GM08714 (cell line): ENCODE measurements around the gene PDZRN4.

ENCODE experiments used
- H3K4me3 ChIP-seq: fragments of 200-500 bp; sonication (Bioruptor generic); 2 replicates; pipeline ENCODE4 v1.5.1; 2014; ENCODE audit warnings: mild to moderate bottlenecking, low read length, inconsistent platforms
- ZNF274 ChIP-seq: IDR thresholded peaks from 2 replicates; pipeline ENCODE4 v1.6.1; 2012; ENCODE audit warnings: mild to moderate bottlenecking, low read depth, low read length

The PDZRN4 gene

DNA sequence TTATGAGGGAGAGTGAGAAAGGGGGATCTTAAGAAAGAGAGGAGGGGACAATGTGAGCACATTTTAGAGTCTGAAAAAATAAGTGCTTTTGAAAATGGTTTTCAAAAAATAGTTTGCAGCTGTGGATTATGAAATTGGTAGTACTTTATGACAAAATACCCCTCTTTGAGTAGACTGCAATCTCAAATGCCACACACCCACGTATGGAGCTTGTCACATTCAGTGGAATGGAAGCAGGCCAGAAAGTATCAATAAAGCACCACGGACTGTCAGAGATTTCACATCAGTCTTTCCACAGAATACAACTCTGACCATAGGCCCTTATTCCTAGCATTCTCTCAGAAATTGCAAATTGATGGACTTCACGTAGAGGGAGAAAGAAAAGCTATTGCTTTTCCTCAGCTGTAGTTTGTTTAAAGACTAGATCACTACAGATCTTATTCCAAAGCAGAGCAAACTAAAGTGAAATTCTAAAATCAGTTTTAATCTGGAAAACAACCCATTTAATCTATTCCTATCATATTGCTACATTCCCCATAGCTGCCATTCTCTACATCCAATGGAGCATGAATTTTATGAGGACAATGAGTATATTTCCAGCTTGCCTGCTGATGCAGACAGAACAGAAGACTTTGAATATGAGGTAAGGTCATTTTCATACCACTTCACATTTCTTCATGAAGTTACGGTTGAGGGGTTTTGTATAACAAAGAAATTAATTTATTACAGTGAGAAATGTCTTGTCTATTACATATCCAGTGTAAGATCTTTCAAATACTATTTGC is 321.3 kb downstream of the PDZRN4 start:
- no peak overlapping the region for H3K4me3 ChIP-seq
- TF ChIP-seq ZNF274: no peak

DNA sequence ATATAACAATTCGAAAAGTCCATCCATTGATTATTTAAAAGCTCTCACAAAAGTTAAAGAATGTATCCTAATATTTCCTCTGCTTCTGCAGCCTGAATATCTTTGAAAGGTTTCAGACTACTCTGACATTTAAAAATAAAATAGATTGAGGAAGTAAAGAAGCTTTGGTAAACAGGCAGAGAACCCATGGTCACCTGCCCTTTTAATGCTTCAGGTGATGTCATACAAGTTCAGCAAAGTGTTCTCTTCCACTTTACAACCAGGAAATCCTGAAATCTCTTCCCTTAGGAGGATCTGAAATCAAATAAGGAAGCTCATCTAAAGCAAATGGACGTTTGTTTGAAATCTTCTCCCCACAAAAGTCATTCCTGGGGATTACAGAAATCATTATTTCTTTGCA is 322.4 kb downstream of the PDZRN4 start:
- no peak for TF ChIP-seq ZNF274
- no peak overlapping the region for H3K4me3 ChIP-seq

DNA sequence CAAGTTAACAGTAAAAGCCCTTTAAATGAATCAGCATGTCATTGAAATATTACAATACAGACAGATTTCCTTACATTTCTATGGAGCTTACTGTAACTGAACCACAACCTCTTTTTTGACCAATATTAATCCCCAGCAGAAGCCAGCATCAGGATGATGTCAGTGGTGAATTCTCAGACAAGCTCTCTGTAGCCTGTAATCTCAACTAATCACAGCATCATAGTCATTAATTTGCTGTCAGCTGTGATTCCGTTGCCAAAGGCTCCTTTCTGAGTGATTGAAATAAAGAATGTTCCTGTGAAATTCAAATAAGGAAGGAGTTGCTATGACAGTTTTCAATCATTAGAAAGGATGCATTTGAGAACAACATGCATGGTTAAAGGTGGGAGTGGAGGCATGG is 323.1 kb downstream of the PDZRN4 start:
- TF ChIP-seq ZNF274: no peak
- no peak overlapping the region for H3K4me3 ChIP-seq

DNA sequence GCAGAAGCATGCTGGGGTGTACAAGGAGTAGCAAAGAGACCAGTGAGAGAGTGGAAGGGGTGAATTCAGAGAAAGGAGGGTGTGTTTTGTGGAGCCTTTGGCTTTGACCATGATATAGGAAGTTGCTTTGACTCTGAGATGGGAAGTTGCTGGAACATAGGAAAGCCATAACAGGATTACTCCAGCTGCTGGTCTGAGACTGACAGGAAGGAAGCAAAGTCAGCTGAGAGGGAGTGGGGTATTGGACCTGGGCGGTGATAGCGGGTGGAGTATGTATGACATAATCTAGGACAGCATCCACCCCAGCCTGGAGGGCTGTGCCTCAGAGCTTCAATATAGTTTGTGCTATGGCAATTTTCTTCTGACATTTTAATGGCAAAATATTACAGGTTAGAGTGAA is 324.4 kb downstream of the PDZRN4 start:
- no peak for TF ChIP-seq ZNF274
- H3K4me3 ChIP-seq: no peak overlapping the region

DNA sequence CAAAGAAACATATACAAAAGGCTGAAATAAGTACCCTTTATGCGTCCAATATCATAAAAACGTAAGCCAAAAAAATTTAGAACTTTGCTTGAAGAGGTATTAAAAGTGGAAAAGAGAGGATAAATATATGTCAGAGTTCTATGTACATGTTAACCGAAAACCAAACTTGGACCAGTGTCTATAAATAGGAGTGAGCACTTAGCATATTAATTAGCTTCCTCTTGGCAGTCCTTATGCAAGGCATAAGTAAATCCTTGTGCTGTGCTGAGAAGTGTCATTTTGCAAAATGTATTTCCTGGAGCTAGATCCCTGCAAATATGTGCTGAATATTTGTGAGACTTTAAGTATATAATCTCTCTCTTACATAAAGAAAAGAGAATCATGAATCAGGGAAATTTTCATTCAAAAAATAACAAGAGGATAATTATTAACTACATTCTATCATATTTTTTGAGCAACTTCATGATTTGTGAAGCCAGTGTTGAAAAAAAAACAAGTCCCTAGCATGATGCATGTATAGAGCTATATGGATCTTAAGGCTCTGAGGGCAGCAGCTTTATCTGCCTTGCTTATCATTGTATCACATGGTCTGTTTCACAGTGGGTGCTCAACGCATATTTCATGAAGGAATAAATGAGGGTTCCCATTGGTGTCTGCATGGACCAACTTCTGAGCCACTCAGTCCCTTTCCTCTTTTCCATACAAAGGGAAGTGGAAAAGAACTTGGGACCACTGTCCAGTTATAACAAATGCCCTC is 326.1 kb downstream of the PDZRN4 start:
- no peak for TF ChIP-seq ZNF274
- no peak overlapping the region for H3K4me3 ChIP-seq

DNA sequence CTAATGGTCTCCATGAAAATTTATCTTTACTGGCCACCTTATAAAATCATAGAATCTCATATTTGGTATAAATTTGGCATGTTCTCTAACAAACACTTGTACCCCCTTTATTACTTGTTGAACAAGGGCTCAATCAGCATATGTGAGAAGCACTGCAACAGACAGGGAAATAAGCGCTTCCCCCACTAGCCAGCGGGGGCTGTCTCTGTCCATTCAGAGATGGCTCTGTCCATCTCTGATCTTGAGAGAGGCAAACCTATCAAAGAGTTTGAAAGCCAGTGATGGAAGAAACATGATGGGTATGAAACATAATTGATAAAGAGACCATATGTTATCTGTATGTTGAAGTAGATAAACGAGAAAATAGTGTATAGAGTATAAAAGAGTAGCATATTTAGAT is 326.8 kb downstream of the PDZRN4 start:
- no peak for TF ChIP-seq ZNF274
- H3K4me3 ChIP-seq: no peak overlapping the region

DNA sequence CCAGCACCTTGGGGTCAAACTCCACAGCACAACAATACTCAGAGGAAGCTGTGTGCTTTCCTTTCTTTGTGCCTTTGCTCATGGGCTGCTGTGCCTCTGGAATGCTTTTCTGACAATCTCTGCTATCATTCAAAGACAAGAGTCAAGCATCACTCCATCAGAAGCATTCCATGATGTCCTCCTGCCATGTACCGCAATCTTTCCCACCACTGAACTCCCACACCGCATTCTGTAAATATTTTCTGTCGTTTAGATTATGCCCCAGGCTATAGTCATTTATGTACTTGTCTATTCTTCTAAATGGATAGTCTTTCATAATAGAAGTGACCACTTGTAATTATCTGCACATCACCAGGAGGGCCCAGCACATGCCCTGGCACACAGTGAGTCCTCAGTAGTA is 327.8 kb downstream of the PDZRN4 start:
- no peak overlapping the region for H3K4me3 ChIP-seq
- TF ChIP-seq ZNF274: no peak

DNA sequence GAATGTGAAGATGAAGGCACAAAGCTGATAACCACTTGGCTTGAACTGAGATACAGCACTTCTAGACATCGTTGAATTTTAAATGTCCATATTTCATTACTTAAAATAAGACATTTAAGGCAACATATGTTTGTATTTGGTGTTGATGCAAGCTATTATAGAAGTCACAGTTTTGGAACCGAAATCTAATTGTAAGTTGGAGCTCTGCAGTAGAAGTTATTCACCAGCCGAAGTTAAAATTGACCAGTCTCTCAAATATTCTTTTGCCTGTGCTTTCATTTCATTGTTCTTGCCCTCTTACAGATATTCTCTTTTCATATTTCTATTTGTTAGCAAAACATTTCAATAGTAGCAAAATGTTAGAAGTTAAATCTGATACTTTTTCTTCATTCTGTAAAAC is 332.7 kb downstream of the PDZRN4 start:
- no peak overlapping the region for H3K4me3 ChIP-seq
- TF ChIP-seq ZNF274: no peak

DNA sequence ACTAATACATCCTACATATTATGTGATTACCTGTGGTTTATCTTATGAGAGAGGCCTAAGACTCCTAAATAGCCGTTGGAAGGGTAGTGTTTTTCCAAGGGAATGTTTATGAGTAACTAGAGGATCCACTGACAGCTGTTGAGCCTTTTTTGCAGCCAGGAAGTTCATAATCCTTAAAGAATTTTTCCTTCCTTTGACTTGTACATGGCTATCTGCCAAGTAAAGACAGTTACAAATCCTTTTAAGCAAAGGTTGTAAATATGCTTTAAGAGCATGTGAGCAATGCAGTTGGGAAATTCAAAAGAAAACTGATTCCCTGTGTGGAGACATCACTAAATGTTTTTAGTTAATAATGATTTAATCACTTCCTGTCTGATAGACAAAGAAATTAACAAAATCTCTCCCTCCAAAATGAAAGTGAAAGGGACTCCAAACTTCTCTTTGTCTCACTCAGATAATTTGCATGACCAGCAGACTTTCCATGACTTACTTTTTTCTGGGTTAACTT is 333.8 kb downstream of the PDZRN4 start:
- H3K4me3 ChIP-seq: no peak overlapping the region

DNA sequence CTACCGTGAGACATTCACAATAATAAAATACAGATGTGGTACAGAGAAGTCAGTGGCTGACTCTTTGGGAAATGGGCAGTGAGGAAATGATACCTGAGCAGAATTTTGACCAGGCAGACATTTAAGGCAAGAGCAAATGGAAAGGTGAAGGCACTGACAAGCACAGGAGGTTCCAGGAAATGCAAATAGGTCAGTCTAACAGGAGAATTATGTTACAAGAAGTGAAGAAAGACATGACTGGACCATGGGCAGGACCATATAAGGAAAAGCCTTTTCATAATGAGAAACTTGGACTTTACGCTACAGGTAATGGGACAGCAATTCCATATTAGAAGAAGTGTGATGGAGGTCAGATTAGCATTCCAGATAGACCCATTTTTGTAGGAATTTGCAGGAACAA is 338.9 kb downstream of the PDZRN4 start:
- no peak for TF ChIP-seq ZNF274
- no peak overlapping the region for H3K4me3 ChIP-seq

More for the DNA sequence above, 333.8 kb downstream of the PDZRN4 start:
- no peak for TF ChIP-seq ZNF274

DNA sequence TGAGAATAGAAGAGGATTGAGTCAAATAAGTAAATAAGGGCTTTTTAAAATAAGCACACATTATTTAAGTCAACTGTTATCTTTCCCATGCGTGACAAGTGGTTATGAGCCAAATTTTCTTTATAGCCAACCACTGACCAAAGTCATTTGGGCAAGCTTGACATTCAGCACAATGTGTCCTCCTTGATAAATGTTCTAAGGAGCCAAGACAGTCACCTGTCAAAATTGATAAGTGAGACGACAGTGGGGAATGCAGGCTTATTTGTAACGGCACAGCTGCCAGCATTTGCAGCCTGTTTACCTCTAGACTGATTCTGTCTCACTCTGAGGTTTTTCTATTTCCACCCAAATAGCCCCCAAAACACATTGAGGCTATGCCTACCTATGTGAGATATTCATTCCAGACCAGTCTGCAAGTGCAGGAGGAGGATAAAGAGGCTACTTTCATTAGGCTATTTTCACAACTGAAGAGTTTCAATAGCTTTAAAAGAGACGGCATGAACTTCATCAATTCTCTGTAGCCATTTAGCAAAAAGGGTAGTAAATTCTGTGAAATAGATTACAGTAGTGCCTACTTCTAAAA is 339.5 kb downstream of the PDZRN4 start:
- no peak for TF ChIP-seq ZNF274
- no peak overlapping the region for H3K4me3 ChIP-seq

DNA sequence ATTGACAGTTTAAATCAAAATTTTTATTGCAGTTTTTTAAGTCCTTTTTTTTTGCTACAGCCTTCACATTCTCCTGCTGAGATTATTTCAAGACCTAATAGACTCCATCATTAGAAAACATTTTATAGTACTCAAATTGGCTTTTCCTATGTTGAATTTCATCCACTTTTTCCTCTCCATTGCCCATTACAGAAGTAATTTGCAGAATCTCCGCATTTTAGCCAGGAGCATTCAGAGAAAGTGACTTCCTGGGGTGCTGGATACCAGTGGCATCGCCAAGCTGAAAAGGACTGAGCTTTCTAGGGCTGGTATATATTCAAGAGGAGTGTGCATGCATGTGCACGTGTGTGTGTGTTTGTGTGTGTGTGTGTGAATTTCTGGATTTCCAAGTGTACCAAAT is 340.8 kb downstream of the PDZRN4 start:
- TF ChIP-seq ZNF274: no peak

DNA sequence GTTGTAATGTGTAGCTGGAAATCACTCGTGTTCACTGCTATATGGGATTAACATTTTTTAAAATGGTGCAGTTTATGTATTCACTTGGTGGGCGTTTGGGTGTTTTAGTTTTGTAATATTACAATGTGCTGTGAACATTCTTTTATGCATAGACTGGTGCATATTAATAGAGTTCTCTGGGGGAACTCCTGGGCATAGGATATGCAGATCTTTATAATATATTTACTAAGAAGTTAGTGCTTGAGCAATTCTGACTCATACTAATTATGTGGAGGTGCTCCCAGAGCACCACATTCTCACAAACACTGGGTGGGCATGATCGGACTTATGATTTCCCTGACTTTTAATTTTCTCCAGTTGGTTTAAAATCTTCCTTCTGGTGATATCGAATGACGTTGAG is 342.3 kb downstream of the PDZRN4 start:
- H3K4me3 ChIP-seq: no peak overlapping the region

More for the DNA sequence above, 340.8 kb downstream of the PDZRN4 start:
- H3K4me3 ChIP-seq: no peak overlapping the region

DNA sequence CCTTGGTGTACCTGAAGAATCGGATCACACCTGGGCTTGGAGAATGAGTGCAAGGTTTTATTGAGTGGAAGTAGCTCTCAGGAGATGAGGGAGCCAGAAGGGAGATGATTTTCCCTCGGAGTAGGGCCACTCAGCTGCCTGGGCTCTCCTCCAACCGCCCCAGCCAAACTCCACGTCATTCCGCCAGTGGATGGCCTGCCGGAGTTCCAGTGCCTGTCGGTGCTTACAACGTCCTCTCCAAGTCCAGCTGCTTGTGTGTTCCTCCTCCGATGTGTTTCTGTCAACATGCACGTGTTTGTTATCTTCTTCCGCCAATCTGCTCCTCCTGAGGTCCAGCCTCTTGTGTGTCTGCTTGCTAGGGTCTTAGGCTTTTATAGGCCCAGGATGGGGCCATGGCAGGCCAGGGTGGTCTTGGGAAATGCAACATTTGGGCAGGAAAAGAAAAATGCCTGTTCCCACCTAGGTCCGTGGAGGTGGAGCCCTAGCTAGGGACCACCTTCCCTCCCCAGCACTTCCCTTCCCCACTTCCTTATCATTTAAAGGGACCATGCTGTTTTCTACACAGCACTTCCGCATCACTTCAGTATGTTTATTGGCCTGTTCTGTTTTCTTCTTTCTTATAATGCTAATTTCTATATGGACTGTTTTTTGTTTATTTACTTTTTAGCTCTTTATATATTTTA is 343.2 kb downstream of the PDZRN4 start:
- H3K4me3 ChIP-seq: no peak overlapping the region
- TF ChIP-seq ZNF274: no peak

More for the DNA sequence above, 342.3 kb downstream of the PDZRN4 start:
- TF ChIP-seq ZNF274: no peak

DNA sequence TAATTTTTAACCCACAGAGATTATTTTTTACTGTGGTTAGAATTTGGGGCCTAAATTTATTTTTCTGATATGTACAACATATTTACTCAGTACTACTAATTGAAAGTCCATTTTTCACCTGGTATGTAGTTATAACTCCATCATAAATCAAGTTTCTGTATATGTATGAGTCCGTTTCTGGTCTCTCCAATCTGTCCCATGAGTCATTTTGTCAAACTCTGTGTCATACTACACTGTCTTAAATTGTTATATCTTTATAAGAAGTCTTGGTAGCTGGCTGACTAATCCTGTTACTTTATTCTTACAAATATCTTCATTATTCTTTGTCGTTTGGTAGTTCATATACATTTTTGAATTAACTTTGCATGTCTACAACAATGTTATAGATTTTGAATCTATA is 344.0 kb downstream of the PDZRN4 start:
- TF ChIP-seq ZNF274: no peak
- no peak overlapping the region for H3K4me3 ChIP-seq
